Coronary artery (tissue), 2 donors: Measurements from ENCODE around the gene KDELR3.

Experiments used
- DNase-seq: peaks from one replicate; pipeline ENCODE4 v3.0.0-alpha.2; 2017; ENCODE audit warnings: low spot score
- H3K27ac ChIP-seq, 2 donors: fragments of 200-600 bp; sonication (generic); one replicate each; pipeline ENCODE4 v1.5.1; 2016 to 2019
- H3K4me3 ChIP-seq: fragments of 200-600 bp; sonication (generic); 2 replicates; pipeline ENCODE4 v1.5.1; 2016; ENCODE audit warnings: mild to moderate bottlenecking, moderate library complexity
- TF ChIP-seq, protein P1 (sequence below): fragments of 200-600 bp; sonication (generic); IDR thresholded peaks from one replicate; pipeline ENCODE4 v1.5.1; 2019; ENCODE audit warnings: antibody characterized with exemption

Gene KDELR3

DNA sequence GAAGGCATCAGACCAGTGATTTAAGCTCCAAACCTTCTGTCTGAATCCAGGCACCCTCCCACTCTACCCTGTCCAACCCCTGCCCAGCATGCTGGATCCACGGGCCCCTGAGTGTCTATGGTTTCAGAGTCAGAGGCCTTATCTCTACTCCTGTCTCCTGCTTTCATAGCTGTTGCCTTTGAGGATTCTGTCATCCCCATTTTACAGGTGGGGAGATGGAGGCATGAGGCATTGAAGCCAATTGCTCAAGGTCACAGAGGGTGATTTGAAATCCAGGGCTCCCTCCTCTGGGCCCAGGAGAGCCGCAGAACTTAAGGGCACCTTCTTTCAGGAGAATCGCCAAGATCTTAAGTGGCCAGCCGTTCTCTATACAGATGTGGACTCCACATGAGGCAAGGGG is 16.0 kb upstream of the KDELR3 start:
- no peak for DNase-seq
- TF ChIP-seq, protein P1, sequence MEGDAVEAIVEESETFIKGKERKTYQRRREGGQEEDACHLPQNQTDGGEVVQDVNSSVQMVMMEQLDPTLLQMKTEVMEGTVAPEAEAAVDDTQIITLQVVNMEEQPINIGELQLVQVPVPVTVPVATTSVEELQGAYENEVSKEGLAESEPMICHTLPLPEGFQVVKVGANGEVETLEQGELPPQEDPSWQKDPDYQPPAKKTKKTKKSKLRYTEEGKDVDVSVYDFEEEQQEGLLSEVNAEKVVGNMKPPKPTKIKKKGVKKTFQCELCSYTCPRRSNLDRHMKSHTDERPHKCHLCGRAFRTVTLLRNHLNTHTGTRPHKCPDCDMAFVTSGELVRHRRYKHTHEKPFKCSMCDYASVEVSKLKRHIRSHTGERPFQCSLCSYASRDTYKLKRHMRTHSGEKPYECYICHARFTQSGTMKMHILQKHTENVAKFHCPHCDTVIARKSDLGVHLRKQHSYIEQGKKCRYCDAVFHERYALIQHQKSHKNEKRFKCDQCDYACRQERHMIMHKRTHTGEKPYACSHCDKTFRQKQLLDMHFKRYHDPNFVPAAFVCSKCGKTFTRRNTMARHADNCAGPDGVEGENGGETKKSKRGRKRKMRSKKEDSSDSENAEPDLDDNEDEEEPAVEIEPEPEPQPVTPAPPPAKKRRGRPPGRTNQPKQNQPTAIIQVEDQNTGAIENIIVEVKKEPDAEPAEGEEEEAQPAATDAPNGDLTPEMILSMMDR, result no peak
- no peak overlapping the region for H3K4me3 ChIP-seq
- H3K27ac ChIP-seq, result no peak overlapping the region

DNA sequence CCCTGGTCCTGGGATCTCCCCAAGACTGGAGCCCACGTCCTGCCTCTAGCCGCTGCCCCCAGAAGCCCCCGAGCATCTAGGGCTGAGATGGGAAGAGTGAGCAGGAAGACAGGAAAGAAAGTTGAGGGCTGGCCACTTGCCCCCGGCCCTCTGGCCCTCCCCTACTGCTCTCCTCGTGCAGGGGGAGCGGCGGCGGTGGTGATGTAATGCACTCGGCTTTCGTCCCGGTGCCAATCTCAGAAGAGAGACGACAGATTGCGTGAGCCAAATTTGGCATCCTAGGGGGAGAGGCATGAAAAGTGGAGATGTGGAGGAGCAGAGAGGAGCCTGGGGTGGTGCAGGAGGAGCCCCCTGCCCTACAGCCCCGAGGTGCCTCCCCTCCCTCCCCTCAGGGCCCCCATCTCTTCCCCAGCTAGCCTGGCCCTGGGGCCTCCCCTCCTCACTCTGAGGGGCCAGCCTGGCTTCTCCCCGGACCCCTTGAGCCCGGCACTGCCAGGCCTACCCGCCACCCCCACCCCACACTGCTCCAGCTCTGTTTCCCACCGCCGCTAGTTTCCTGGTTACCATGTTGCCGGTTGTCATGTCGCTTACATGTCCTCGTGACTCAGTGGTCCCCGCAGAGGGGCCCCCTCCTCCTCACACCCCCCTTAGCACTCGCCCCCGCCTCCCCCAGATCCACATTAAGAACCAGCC is 15.4 kb upstream of the KDELR3 start:
- TF ChIP-seq, protein P1, result no peak
- DNase-seq, result no peak
- Histone ChIP-seq H3K4me3 (peak overlapping the region; percentile 30), H3K27ac (no peak overlapping the region)

DNA sequence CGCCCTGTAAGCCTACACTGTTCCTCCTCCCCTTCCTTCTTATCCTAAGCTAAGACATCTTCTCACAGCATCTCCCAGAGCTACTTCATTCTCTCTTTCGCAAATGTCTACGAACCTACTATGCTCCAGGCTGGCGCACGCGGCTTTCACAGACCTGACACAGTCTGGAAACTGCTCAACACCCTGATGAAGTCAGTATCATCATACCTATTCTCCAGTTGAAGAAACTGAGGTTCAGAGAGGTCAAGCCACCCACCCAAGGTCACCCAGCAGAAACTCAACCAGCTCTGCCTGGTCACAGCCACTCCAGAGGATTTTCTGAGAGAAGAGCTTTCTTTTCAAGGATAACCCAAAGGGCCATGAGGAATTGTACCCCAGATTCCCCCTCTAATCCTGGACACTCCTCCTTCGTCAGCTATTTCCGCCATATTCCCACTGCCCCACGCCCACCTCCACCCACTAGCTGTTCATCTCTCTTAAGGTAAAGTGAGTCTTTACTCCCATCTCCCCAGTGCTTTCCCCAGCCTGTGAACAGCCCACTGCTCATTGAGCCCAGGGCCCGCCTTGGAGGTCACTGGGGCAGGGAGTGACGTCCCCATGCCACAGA is 14.7 kb upstream of the KDELR3 start:
- no peak overlapping the region for H3K4me3 ChIP-seq
- TF ChIP-seq, protein P1, result no peak
- H3K27ac ChIP-seq, result no peak overlapping the region
- no peak for DNase-seq

DNA sequence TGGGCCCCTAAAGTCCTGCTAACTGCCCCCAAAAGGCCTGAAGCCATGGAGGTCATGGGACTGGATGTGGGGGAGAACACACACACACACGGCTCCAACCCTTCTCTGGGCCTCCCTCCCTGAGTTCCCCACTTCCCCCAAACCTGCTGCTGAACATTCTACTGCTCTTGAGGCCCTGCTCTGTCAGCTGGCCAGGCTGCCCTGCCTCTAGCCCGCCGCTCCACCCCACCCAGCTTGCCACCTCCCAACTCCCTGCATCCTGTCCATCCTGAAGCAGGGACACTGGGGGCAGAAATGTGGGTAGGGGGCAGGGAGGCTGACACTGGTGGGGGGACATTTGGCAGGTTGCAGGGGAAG is 13.9 kb upstream of the KDELR3 start:
- TF ChIP-seq, protein P1, result no peak
- H3K27ac ChIP-seq, result no peak overlapping the region
- DNase-seq, result no peak
- no peak overlapping the region for H3K4me3 ChIP-seq

DNA sequence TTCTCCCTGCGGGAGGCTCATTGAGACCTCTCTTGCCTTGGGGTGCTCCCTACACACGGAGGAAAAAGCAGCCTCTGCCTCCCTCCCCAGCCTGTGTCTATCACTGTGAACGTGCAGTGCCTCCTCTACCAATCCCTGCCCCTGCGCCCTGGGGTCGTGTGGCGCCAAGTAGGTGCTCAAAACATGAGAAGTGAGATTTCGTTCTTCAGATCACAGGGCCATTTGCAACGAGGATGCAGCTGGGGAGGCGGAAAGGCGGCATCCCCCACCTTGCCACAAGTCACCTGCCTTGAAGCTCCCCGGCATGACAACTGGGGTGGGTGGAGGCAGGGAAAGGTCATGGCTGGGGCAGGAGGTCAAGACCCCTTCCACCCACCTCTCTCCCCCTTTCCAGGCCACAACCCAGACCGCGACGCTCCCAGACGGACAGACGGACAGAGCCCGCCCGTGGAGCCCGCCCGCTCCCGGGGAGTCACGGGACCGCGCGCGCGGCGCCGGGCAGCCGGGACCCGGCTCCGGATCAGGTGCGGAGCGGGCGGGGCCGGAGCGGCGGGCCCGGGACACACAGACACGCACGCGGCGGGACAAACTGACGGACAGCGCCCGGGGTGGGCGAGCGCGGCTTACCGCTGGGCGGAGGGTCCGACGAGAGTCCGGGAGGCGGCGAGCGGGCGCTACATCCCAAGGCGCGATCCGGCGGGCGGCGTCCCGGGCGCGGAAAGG is 13.4 kb upstream of the KDELR3 start:
- no peak for DNase-seq
- H3K27ac ChIP-seq, result no peak overlapping the region
- peak overlapping the region; percentile 78 for H3K4me3 ChIP-seq
- TF ChIP-seq, protein P1, result no peak

DNA sequence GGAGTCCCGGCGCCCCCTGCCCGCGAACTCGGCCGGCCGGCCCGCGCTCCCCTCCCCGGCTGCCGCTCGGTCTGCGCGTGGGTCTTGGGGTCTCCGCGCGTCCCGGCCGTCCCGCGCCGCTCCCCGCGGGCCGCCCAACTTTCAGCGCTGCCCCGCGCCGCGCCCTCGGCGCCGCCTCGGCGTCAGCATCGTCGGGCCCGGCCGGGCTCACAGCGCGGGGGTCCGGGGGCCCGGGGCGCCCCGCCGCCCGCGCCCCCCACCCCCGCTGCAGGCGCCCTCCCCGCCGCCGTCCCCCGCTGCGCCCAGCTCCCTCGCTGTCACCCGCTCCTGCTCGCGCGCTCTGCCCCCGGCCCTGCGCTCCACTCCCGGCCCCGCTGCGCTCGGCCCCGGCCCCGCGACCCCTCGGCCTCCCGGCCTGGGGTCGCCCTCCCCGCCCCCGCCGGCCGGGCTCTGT is 12.8 kb upstream of the KDELR3 start, which contains the start of gene KCNJ4:
KCNJ4 (minus strand) TSS at position 124 of the 454 bp plus-strand sequence. CDS start 27,067 bp downstream, outside the sequence.
- peak within 1 kb of the TSS; percentile 78 for H3K4me3 ChIP-seq
- no peak within 1 kb of the TSS for H3K27ac ChIP-seq
- TF ChIP-seq, protein P1, result no peak
- no peak for DNase-seq
